Mucosa of descending colon (tissue), 3 donors: ENCODE data around the gene PDE1C. TPM values are rescaled to one million over a fixed set of nuclear protein-coding genes. Genes with fewer than 3 reads are reported as not detected.
"Not testable (repeated sequence)": the region's sequence is repeated elsewhere in the genome, so short reads cannot be mapped to it uniquely, and the experiment has no call there.

Experiments used
- ATAC-seq: fragments of 200-7000 bp; cut with Tn5 transposase; one replicate; pipeline ENCODE4 v1.9.1; 2020; ENCODE audit warnings: mild to moderate bottlenecking, moderate library complexity
- DNase-seq, 3 donors: peaks; one replicate each; pipeline ENCODE4 v3.0.0-alpha.2; 2020
- H3K36me3 ChIP-seq: fragments of 200-600 bp; one replicate; pipeline ENCODE4 v1.8.0; 2021; ENCODE audit warnings: low read depth, mild to moderate bottlenecking
- H3K4me1 ChIP-seq: fragments of 200-600 bp; one replicate; pipeline ENCODE4 v1.8.0; 2021; ENCODE audit warnings: low read depth, mild to moderate bottlenecking
- H3K4me3 ChIP-seq: fragments of 200-600 bp; one replicate; pipeline ENCODE4 v1.8.0; 2021; ENCODE audit warnings: mild to moderate bottlenecking
- H3K9me3 ChIP-seq: fragments of 200-600 bp; one replicate; pipeline ENCODE4 v1.8.0; 2021; ENCODE audit warnings: mild to moderate bottlenecking
- intact Hi-C, 2 donors: fragments of 100-400 bp; cut with DNase I in 1 of 2; cut with micrococcal nuclease in 1 of 2; formaldehyde crosslinking; loops; one replicate each; pipeline versions ENCODE4 v1.11.0 to v1.11.1; 2022; cut with DNase I, micrococcal nuclease
- total RNA-seq, 3 donors: library from RNA; stranded (reverse); fragmentation: NEBNext Ultra II Directional in 2 of 3; extraction: Animal tissue kit (Norgen Biotek cat#: 25700) in 2 of 3; gene quantifications; one replicate each; pipeline versions ENCODE4 v1.2.1 to v1.2.4, GENCODE V29; 2021 to 2023
- TF ChIP-seq, protein P1 (sequence below): fragments of 200-600 bp; IDR thresholded peaks from one replicate; pipeline ENCODE4 v1.8.0; 2022; ENCODE audit warnings: antibody characterized with exemption, mild to moderate bottlenecking
- donor health status: DM: no; HTN: no; CAD: no; lungs with moderate emphysema.
- donor health status: DM: no; HTN: no; CAD: no.
- donor health status: DM: no; HTN: yes; CAD: no.

The PDE1C gene
- total RNA-seq, 3 donors from 2014 or later: 2.5 to 4.8 (median 2.5) TPM

GRCh38 chr7:31851119-31851518 is 219.1 kb downstream of the PDE1C start:
- no peak for ATAC-seq
- TF ChIP-seq, protein P1, sequence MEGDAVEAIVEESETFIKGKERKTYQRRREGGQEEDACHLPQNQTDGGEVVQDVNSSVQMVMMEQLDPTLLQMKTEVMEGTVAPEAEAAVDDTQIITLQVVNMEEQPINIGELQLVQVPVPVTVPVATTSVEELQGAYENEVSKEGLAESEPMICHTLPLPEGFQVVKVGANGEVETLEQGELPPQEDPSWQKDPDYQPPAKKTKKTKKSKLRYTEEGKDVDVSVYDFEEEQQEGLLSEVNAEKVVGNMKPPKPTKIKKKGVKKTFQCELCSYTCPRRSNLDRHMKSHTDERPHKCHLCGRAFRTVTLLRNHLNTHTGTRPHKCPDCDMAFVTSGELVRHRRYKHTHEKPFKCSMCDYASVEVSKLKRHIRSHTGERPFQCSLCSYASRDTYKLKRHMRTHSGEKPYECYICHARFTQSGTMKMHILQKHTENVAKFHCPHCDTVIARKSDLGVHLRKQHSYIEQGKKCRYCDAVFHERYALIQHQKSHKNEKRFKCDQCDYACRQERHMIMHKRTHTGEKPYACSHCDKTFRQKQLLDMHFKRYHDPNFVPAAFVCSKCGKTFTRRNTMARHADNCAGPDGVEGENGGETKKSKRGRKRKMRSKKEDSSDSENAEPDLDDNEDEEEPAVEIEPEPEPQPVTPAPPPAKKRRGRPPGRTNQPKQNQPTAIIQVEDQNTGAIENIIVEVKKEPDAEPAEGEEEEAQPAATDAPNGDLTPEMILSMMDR: no peak
- Histone ChIP-seq H3K9me3 (no peaks in the 10 kb centered on the region), H3K4me3 (no peak overlapping the region), H3K4me1 (no peaks in the 10 kb centered on the region), H3K36me3 (no peaks in the 10 kb centered on the region)
- intact Hi-C loops: no loop called here
- DNase-seq: no peak

GRCh38 chr7:31850601-31851000 is 219.6 kb downstream of the PDE1C start:
- no peaks in the 10 kb centered on the region for H3K36me3 ChIP-seq
- H3K9me3 ChIP-seq: no peaks in the 10 kb centered on the region
- ATAC-seq (no peak), DNase-seq (no peak)
- H3K4me1 ChIP-seq: no peaks in the 10 kb centered on the region
- no peak overlapping the region for H3K4me3 ChIP-seq
- TF ChIP-seq, protein P1: no peak
- intact Hi-C loops: no loop called here

DNA sequence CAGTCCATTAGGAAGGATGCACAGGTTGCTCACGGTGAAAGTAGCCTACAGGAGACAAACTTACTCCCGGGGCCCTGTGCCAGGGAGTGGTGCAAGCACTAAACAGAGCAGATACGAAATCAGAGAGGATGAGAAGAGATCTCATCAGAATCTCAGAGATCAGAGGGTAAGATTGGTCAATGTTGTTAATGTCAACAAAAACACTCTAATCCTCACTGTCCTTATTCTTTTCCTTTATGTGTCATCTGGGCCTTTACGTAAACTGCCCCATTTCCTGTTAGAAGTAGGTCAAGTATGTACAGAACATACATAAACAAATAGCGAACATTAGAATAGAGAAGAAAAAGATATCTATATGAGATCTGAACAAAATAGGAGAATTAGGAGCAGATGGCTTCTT is 220.1 kb downstream of the PDE1C start:
- Histone ChIP-seq H3K9me3 (no peaks in the 10 kb centered on the region), H3K36me3 (no peaks in the 10 kb centered on the region), H3K4me3 (no peak overlapping the region), H3K4me1 (no peaks in the 10 kb centered on the region)
- TF ChIP-seq, protein P1: no peak
- ATAC-seq (no peak), DNase-seq (no peak)
- intact Hi-C loops: no loop called here

- DNase-seq (no peak), ATAC-seq (no peak)
- intact Hi-C loops: no loop called here
- Histone ChIP-seq H3K4me1 (no peaks in the 10 kb centered on the region), H3K4me3 (no peak overlapping the region), H3K9me3 (no peaks in the 10 kb centered on the region), H3K36me3 (no peaks in the 10 kb centered on the region)
- TF ChIP-seq, protein P1: no peak
Measured at GRCh38 chr7:31835471-31835870, 234.7 kb downstream of the PDE1C start.

- intact Hi-C loops, H3K4me1 ChIP-seq, H3K36me3 ChIP-seq, H3K4me3 ChIP-seq, DNase-seq, H3K9me3 ChIP-seq, ATAC-seq: not testable (repeated sequence)
Measured at GRCh38 chr7:31833625-31834024, 236.6 kb downstream of the PDE1C start.

GRCh38 chr7:31828520-31828919 is 241.7 kb downstream of the PDE1C start:
- intact Hi-C loops: no loop called here
- Histone ChIP-seq H3K36me3 (no peaks in the 10 kb centered on the region), H3K4me1 (no peaks in the 10 kb centered on the region), H3K4me3 (no peak overlapping the region), H3K9me3 (no peaks in the 10 kb centered on the region)
- DNase-seq (no peak), ATAC-seq (no peak)
- TF ChIP-seq, protein P1: no peak
